GM12878 (cell line): Measurements from ENCODE around the gene PRKCE. TPM values are rescaled to one million over a fixed set of nuclear protein-coding genes. Genes with fewer than 3 reads are reported as not detected.

Experiments
- ASH2L ChIP-seq: fragments of 300-600, 200-600 bp; sonication (generic); IDR thresholded peaks from 2 replicates; pipeline ENCODE4 v1.6.1; 2017; ENCODE audit warnings: low read depth, mild to moderate bottlenecking, borderline replicate concordance
- CBFB ChIP-seq: IDR thresholded peaks from 2 replicates; pipeline ENCODE4 v1.6.1; 2016; ENCODE audit warnings: antibody characterized with exemption, low read depth
- CHD1 ChIP-seq: IDR thresholded peaks from 2 replicates; pipeline ENCODE4 v1.6.1; 2012; ENCODE audit warnings: low read depth, low read length, improper control_type of control experiment
- FOXM1 ChIP-seq: IDR thresholded peaks from 2 replicates; pipeline ENCODE4 v1.6.1; 2012; ENCODE audit warnings: low read depth, mild to moderate bottlenecking, inconsistent platforms, low read length, moderate library complexity
- JUNB ChIP-seq: IDR thresholded peaks from 2 replicates; pipeline ENCODE4 v1.6.1; 2016; ENCODE audit warnings: antibody characterized with exemption, mild to moderate bottlenecking
- KDM1A ChIP-seq: fragments of 200-600 bp; sonication (generic); IDR thresholded peaks from 2 replicates; pipeline ENCODE4 v1.6.1; 2016; ENCODE audit warnings: borderline replicate concordance
- LARP7 ChIP-seq: fragments of 450-650 bp; IDR thresholded peaks from 2 replicates; pipeline ENCODE4 v1.6.1; 2017; ENCODE audit warnings: mild to moderate bottlenecking
- MTA2 ChIP-seq: fragments of 450-650 bp; IDR thresholded peaks from 2 replicates; pipeline ENCODE4 v1.6.1; 2016; ENCODE audit warnings: low read depth, mild to moderate bottlenecking, moderate library complexity
- MYB ChIP-seq: fragments of 150-350 bp; IDR thresholded peaks from 2 replicates; pipeline ENCODE4 v1.6.1; 2014; ENCODE audit warnings: mild to moderate bottlenecking, low read depth, low read length, borderline replicate concordance
- NBN ChIP-seq: fragments of 450-650 bp; IDR thresholded peaks from 2 replicates; pipeline ENCODE4 v1.6.1; 2016
- NFIC ChIP-seq: IDR thresholded peaks from 2 replicates; pipeline ENCODE4 v1.6.1; 2012; ENCODE audit warnings: low read depth, mild to moderate bottlenecking, inconsistent platforms, low read length, moderate library complexity
- NR2F1 ChIP-seq: fragments of 450-650 bp; conservative IDR thresholded peaks from 2 replicates; pipeline ENCODE4 v1.6.1; 2017; ENCODE audit warnings: mild to moderate bottlenecking
- SIN3A ChIP-seq: IDR thresholded peaks from 2 replicates; pipeline ENCODE4 v1.6.1; 2012; ENCODE audit warnings: low read depth, low read length, improper control_type of control experiment
- SIX5 ChIP-seq: IDR thresholded peaks from 2 replicates; pipeline ENCODE4 v1.6.1; 2011; ENCODE audit warnings: mild to moderate bottlenecking, low read depth, low read length, moderate library complexity; ENCODE audit not compliant: severe bottlenecking
- STAT3 ChIP-seq: IDR thresholded peaks from 2 replicates; pipeline ENCODE4 v1.6.1; 2011; ENCODE audit warnings: low read depth, low read length, improper control_type of control experiment
- TAF1 ChIP-seq: IDR thresholded peaks from 2 replicates; pipeline ENCODE4 v1.6.1; 2011; ENCODE audit warnings: mild to moderate bottlenecking, low read depth, low read length, borderline replicate concordance
- ZNF274 ChIP-seq: IDR thresholded peaks from one replicate; pipeline ENCODE4 v1.8.0; 2011; ENCODE audit not compliant: insufficient read length, insufficient read depth
- polyA plus RNA-seq, 11 experiments: library from polyadenylated mRNA; depleted of rRNA in 4 of 11; unstranded in 6 of 11; stranded (reverse) in 5 of 11; fragments of >200 nt; fragmentation: Nextera tagmentation in 4 of 11; fragmentation: Illumina TruSeq in 1 of 11; extraction: Ambion mirVana in 4 of 11; extraction: Trizol in 1 of 11; gene quantifications; 1 replicate in 1 of 11; 2 replicates in 10 of 11; pipeline versions ENCODE4 v1.2.1 to v1.2.3, GENCODE V29; 2011 to 2016; ENCODE audit warnings: inconsistent platforms in 2 of 11, missing spikeins in 2 of 11, low read depth in 1 of 11
- total RNA-seq, 4 experiments: library from RNA; depleted of rRNA in 3 of 4; stranded (reverse); fragments of >200 nt in 3 of 4; fragmentation: Illumina TruSeq in 1 of 4; extraction: Trizol in 1 of 4; gene quantifications; 2 replicates each; pipeline versions ENCODE4 v1.2.1 to v1.2.3, GENCODE V29; 2013 to 2021
- TF ChIP-seq, protein P1 (sequence below): fragments of 450-650 bp; IDR thresholded peaks from 2 replicates; pipeline ENCODE4 v1.6.1; 2014; ENCODE audit warnings: mild to moderate bottlenecking
- TF ChIP-seq, protein P2 (sequence below): IDR thresholded peaks from 2 replicates; pipeline ENCODE4 v1.6.1; 2012; ENCODE audit warnings: low read length, inconsistent platforms
- TF ChIP-seq, protein P3 (sequence below): fragments of 450-650 bp; IDR thresholded peaks from 2 replicates; pipeline ENCODE4 v1.6.1; 2017; ENCODE audit warnings: mild to moderate bottlenecking, moderate library complexity
- TF ChIP-seq, protein P4 (sequence below): IDR thresholded peaks from 2 replicates; pipeline ENCODE4 v1.6.1; 2012; ENCODE audit warnings: low read depth, low read length, improper control_type of control experiment
- TF ChIP-seq, protein P5 (sequence below): fragments of 450-650 bp; IDR thresholded peaks from 2 replicates; pipeline ENCODE4 v1.6.1; 2017; ENCODE audit warnings: low read depth, mild to moderate bottlenecking, moderate library complexity

The PRKCE gene
- total and polyA plus RNA-seq, 10 of the 15 experiments (the other 5 are each of a cell fraction or from before 2014, with no cell fraction given), result 2.6 to 28.2 (median 11.3) TPM

DNA sequence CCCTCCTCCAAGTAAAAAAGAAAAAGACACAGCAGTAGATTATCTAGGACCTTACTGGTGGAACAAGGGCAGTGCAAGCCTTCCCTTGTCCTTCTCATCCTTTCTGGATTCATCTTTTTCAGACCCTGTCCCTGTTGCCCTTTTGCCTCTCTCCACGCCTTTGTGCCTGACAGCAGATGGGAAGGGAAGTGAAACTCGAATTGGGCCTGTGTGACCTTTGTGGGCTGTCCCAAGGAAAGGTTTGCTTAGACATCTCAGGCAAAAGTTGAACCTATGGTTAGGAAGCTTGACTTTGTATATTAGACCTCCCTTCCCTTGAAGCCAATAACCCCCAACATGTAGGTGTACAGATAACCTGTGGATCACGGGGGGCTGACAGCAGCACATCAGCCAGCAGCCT lies 185.3 kb downstream of the PRKCE start (continued):
- TF ChIP-seq KDM1A, result no peak
- no peak for TF ChIP-seq NBN
- TF ChIP-seq STAT3, result no peak
- TF ChIP-seq FOXM1, result peak; percentile 50; the same call in 1 of the 2 replicates
- no peak for TF ChIP-seq MYB
- TF ChIP-seq, protein P1, sequence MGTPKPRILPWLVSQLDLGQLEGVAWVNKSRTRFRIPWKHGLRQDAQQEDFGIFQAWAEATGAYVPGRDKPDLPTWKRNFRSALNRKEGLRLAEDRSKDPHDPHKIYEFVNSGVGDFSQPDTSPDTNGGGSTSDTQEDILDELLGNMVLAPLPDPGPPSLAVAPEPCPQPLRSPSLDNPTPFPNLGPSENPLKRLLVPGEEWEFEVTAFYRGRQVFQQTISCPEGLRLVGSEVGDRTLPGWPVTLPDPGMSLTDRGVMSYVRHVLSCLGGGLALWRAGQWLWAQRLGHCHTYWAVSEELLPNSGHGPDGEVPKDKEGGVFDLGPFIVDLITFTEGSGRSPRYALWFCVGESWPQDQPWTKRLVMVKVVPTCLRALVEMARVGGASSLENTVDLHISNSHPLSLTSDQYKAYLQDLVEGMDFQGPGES, result no peak
- TF ChIP-seq ASH2L, result no peak
- TF ChIP-seq, protein P2, sequence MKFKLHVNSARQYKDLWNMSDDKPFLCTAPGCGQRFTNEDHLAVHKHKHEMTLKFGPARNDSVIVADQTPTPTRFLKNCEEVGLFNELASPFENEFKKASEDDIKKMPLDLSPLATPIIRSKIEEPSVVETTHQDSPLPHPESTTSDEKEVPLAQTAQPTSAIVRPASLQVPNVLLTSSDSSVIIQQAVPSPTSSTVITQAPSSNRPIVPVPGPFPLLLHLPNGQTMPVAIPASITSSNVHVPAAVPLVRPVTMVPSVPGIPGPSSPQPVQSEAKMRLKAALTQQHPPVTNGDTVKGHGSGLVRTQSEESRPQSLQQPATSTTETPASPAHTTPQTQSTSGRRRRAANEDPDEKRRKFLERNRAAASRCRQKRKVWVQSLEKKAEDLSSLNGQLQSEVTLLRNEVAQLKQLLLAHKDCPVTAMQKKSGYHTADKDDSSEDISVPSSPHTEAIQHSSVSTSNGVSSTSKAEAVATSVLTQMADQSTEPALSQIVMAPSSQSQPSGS, result no peak; the same call in 1 of the 2 replicates
- TF ChIP-seq, protein P3, sequence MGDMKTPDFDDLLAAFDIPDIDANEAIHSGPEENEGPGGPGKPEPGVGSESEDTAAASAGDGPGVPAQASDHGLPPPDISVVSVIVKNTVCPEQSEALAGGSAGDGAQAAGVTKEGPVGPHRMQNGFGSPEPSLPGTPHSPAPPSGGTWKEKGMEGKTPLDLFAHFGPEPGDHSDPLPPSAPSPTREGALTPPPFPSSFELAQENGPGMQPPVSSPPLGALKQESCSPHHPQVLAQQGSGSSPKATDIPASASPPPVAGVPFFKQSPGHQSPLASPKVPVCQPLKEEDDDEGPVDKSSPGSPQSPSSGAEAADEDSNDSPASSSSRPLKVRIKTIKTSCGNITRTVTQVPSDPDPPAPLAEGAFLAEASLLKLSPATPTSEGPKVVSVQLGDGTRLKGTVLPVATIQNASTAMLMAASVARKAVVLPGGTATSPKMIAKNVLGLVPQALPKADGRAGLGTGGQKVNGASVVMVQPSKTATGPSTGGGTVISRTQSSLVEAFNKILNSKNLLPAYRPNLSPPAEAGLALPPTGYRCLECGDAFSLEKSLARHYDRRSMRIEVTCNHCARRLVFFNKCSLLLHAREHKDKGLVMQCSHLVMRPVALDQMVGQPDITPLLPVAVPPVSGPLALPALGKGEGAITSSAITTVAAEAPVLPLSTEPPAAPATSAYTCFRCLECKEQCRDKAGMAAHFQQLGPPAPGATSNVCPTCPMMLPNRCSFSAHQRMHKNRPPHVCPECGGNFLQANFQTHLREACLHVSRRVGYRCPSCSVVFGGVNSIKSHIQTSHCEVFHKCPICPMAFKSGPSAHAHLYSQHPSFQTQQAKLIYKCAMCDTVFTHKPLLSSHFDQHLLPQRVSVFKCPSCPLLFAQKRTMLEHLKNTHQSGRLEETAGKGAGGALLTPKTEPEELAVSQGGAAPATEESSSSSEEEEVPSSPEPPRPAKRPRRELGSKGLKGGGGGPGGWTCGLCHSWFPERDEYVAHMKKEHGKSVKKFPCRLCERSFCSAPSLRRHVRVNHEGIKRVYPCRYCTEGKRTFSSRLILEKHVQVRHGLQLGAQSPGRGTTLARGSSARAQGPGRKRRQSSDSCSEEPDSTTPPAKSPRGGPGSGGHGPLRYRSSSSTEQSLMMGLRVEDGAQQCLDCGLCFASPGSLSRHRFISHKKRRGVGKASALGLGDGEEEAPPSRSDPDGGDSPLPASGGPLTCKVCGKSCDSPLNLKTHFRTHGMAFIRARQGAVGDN, result peak; percentile 80
- TF ChIP-seq SIX5, result no peak
- 0 out of 2 replicates have a peak, but pooled peaks have one; percentile 68 for TF ChIP-seq NFIC
- TF ChIP-seq SIN3A, result no peak
- TF ChIP-seq TAF1, result no peak
- TF ChIP-seq CHD1, result no peak
- peak; percentile 97 for TF ChIP-seq NR2F1
- peak; percentile 66; the same call in 1 of the 2 replicates for TF ChIP-seq MTA2
- TF ChIP-seq, protein P4, sequence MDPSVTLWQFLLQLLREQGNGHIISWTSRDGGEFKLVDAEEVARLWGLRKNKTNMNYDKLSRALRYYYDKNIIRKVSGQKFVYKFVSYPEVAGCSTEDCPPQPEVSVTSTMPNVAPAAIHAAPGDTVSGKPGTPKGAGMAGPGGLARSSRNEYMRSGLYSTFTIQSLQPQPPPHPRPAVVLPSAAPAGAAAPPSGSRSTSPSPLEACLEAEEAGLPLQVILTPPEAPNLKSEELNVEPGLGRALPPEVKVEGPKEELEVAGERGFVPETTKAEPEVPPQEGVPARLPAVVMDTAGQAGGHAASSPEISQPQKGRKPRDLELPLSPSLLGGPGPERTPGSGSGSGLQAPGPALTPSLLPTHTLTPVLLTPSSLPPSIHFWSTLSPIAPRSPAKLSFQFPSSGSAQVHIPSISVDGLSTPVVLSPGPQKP, result no peak
- TF ChIP-seq LARP7, result no peak
- TF ChIP-seq, protein P5, sequence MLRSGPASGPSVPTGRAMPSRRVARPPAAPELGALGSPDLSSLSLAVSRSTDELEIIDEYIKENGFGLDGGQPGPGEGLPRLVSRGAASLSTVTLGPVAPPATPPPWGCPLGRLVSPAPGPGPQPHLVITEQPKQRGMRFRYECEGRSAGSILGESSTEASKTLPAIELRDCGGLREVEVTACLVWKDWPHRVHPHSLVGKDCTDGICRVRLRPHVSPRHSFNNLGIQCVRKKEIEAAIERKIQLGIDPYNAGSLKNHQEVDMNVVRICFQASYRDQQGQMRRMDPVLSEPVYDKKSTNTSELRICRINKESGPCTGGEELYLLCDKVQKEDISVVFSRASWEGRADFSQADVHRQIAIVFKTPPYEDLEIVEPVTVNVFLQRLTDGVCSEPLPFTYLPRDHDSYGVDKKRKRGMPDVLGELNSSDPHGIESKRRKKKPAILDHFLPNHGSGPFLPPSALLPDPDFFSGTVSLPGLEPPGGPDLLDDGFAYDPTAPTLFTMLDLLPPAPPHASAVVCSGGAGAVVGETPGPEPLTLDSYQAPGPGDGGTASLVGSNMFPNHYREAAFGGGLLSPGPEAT, result peak; percentile 48
- TF ChIP-seq CBFB, result no peak; the same call in 1 of the 2 replicates
- TF ChIP-seq JUNB, result 0 out of 2 replicates have a peak, but pooled peaks have one; percentile 11
- no peak for TF ChIP-seq ZNF274
